ENCODE results near the gene PNPO. TPM values are rescaled to one million over a fixed set of nuclear protein-coding genes. Genes with fewer than 3 reads are reported as not detected.

The PNPO gene
- total and polyA plus RNA-seq, 2 of the 13 experiments (the other 11 are each of a cell fraction or from before 2014, with no cell fraction given) = 47.9 to 63.3 TPM

- no peak for TF ChIP-seq NFAT5 (CRISPR knock-in tag; IDR thresholded peaks at IDR 0.05)
- no peak for TF ChIP-seq REXO4 (CRISPR knock-in tag; IDR thresholded peaks at IDR 0.05; ENCODE audit: borderline replicate concordance)
- no peak for TF ChIP-seq DBP (CRISPR knock-in tag; IDR thresholded peaks at IDR 0.05; ENCODE audit: not compliant biosample characterization)
- TF ChIP-seq AGO1 (IDR thresholded peaks at IDR 0.05; ENCODE audit: low read depth, low read length, poor library complexity, severe bottlenecking) = peak; percentile 43
- TF ChIP-seq PREB (CRISPR knock-in tag; IDR thresholded peaks at IDR 0.05) = no peak
- TF ChIP-seq ZZZ3 (CRISPR knock-in tag; IDR thresholded peaks at IDR 0.05; ENCODE audit: borderline replicate concordance) = no peak
- no peak for TF ChIP-seq ZNF782 (CRISPR knock-in tag; IDR thresholded peaks at IDR 0.05; ENCODE audit: borderline replicate concordance)
- TF ChIP-seq ZBTB4 (CRISPR knock-in tag; IDR thresholded peaks at IDR 0.05; ENCODE audit: borderline replicate concordance) = 0 out of 2 replicates have a peak, but pooled peaks have one; percentile 24
- TF ChIP-seq BCL6 (CRISPR knock-in tag; IDR thresholded peaks at IDR 0.05) = 0 out of 2 replicates have a peak, but pooled peaks have one; percentile 12
- TF ChIP-seq ZNF205 (CRISPR knock-in tag; IDR thresholded peaks at IDR 0.05) = peak; percentile 10; the same call in 1 of the 2 replicates
- TF ChIP-seq EED (CRISPR knock-in tag; IDR thresholded peaks at IDR 0.05) = no peak; the same call in 1 of the 2 replicates
- no peak for TF ChIP-seq MBD4 (IDR thresholded peaks at IDR 0.05; ENCODE audit: borderline replicate concordance, low read length)
- no peak for TF ChIP-seq ZFP1 (CRISPR knock-in tag; IDR thresholded peaks at IDR 0.05)
- peak; percentile 81 for TF ChIP-seq GMEB1 (CRISPR knock-in tag; IDR thresholded peaks at IDR 0.05; ENCODE audit: borderline replicate concordance)
- no peak for TF ChIP-seq LBX2 (CRISPR knock-in tag; IDR thresholded peaks at IDR 0.05; ENCODE audit: borderline replicate concordance)
- TF ChIP-seq GLI4 (CRISPR knock-in tag; IDR thresholded peaks at IDR 0.05; ENCODE audit: borderline replicate concordance) = no peak
These were observed 7.9 kb downstream of the PNPO start (continued) for GRCh38 chr17:47949197-47949759.
